Activated CD4-positive, alpha-beta T cell treated with anti-CD3 and anti-CD28 coated beads for 1 hour (primary cell): ENCODE data around the gene WDR35.

Experiments used
- DNase-seq: peaks from one replicate; pipeline ENCODE4 v3.0.0-alpha.2; 2020

The WDR35 gene

DNA sequence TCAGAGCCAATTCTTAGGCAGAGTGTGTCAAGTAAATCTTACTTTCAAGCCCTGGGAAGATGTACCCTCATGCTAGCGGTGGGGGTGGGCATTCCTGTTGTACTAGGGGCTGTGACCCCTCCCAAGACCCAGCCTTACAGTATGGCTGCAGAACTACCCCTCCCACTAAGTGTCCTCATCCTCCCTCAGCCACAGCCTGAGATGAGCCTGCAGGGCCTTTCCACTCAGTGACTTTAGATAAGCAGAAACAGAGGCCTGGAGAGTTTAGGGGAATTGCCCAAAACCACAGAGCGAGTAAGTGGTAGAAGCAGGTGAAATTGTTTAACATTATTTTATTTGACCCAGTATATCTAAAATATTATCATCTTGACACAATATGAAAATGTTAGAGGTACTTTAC lies 124.8 kb downstream of the WDR35 start:
- DNase-seq = no peak

DNA sequence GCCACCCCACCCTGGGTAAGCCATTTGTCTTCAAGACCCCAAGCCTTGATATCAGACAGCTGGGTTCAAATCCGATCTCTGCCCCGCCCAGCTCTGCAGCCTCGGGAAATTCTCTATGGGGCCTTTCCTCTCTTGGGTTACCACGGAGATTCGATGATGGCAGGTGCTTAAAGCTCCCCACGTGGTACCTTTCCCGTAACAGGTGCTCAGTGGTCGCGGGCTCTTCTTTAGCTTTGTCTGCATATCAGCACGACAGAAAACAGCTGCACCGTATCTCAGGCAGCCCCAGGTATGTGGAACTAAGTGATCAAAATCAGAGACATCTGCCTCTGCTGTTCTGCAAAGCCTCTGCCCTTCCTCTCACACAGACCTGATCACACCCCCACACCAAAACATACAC lies 125.5 kb downstream of the WDR35 start:
- DNase-seq = no peak

DNA sequence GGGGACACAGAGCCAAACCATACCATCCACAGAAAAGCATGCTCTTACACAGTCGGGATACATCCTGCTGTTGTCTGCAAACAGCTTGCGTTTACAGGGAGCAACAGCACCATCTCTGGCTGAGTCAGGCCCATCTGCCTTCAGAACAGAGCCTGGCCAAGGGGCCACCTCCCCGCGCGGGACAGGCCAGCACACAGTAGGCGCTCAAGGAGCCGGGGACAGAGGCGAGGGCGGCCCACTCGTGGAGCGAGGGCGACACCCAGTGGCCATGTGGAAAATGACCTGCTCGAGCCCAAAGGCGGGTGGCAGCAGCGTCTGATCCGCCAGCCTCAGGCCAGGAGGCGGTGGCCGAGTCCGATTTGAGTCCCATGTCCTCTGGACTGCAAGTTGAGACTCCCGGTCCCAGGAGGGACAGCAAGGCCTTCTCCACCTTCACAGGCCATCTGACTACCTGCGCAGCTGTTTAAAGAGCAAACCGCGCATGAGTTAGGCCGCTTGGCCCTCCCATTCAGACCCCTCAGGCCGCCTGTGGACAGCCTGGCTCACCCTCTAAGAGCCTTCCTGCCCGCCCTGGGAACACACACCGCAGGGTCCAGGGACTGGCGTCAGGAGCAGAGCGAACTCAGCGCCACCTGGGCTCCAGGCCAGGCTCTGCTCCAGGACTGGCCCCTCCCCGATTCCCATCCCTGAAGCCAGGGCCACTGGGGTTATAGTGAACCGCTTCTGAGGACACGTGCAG lies 126.4 kb downstream of the WDR35 start:
- DNase-seq = peak; percentile 53

DNA sequence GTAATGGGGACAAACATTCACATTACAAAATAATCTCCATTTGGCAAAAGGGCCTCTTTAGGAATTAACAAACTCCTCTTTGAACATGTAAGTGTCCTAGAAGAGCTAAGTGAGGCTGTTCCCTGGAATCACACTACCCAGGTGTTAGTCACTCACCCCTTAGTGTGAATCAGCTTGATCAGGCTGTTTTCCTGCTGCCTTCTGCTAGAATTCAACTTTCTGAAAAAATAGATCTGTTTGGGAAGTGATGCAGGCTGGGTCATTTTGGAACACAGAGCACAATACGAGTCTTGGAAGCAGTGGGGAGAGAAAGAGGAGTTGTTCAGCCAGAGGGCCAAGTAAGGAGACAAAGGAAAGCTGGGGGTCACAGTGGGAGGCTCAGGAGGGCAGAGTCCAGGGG lies 128.1 kb downstream of the WDR35 start:
- no peak for DNase-seq
